ENCODE results near the gene CACNA1A. TPM values are rescaled to one million over a fixed set of nuclear protein-coding genes. Genes with fewer than 3 reads are reported as not detected.
"Not testable (repeated sequence)": the region's sequence is repeated elsewhere in the genome, so short reads cannot be mapped to it uniquely, and the experiment has no call there.

CACNA1A gene
- total RNA-seq, 2 donors from 2014 or later: 6.0 to 8.8 TPM

DNA sequence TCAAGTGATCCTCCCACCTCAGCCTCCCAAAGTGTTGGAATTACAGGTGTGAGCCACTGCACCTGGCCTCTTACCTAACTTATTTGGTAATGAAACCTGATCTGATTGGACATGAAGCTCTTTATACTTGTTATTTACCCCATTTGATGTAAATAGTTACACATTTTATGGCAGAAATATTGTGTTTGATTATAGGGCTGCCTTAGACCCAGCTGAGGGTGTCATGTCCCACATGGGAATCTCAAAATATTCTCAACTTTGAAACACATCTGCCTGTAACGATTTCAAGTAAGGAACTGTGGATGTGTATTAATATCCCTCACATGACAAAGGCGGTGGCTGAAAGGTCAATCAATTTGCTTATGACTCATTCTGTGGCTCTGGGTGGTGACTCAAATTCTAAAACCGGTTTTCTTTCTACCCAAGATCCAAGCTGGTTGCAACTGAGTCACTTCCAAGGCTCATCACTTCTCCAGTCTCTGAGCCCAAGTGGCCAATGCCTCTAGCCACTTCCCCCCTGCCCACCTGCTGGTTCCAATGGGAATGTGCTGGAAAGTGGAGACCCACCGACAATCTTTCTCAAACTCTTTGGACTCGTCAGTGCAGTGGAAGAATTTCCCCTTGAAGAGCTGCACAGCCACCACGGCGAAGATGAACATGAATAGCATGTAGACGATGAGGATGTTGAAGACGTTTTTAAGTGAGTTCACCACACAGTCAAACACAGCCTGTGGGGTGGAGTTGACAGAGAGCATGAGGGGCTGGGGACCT, 245.2 kb downstream of the CACNA1A start:
- intact Hi-C loops (cut with DNase I, micrococcal nuclease): loop anchor here in 1 of 2 donors (10.0 kb wide), 2 partner anchors 66 to 276 kb away; no protein-coding TSS in a partner anchor
- ATAC-seq: peak; percentile 47
- DNase-seq: no peak

DNA sequence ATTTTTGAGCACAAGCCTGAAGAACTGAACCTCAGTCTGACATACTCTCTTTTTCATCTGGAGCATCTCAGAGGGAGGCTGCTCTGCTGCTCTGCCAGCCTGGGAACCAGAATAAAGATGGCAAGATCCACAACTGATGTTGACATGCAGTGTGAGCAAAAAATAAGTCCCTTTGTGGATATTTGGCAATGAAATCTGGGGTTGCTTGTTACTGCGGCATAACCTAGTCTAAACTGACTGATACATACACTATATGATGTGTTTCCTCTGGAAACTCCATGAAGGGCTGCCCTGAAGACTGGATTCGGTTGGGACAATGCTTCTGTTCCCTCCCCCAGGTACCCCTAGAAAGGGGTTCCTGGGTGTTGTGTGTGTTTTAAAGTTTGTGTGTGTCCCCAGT, 249.4 kb downstream of the CACNA1A start:
- intact Hi-C loops (cut with DNase I, micrococcal nuclease): no loop called here
- DNase-seq (no peak), ATAC-seq (no peak)

DNA sequence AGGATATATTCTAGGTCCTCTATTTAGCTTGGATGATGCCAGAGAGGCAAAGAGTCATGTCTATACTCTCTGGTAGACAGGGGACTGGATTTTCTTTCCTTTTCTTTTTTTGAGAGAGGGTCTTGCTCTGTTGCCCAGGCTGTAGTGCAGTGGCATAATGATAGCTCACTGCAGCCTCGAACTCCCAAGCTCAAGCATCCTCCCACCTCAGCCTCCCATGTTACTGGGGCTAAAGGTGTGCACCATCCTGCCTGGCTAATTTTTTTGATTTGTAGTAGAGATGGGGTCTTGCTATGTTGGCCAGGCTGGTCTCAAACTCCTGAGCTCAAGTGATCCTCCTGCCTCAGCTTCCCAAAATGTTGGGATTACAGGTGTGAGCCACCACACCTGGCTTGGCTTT, 249.9 kb downstream of the CACNA1A start:
- ATAC-seq; intact Hi-C loops (cut with DNase I, micrococcal nuclease); DNase-seq: not testable (repeated sequence)

DNA sequence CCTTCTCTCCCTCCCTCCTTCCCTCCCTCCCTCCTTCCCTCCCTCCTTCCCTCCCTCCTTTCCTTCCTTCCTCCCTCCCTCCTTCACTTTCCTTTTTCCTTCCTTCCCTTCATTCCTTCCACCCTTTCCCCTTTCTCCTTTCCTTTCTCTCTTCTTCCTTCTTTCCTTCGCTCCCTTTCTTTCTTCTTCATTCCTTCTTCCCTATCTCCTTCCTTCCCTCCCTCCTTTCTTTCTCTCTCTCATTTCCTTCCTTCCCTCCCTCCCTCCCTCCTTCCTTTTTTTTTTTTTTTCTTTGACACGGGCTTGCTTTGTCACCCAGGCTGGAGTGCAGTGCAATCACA, 250.6 kb downstream of the CACNA1A start:
- DNase-seq (no peak), ATAC-seq (no peak)
- intact Hi-C loops (cut with DNase I, micrococcal nuclease): no loop called here

DNA sequence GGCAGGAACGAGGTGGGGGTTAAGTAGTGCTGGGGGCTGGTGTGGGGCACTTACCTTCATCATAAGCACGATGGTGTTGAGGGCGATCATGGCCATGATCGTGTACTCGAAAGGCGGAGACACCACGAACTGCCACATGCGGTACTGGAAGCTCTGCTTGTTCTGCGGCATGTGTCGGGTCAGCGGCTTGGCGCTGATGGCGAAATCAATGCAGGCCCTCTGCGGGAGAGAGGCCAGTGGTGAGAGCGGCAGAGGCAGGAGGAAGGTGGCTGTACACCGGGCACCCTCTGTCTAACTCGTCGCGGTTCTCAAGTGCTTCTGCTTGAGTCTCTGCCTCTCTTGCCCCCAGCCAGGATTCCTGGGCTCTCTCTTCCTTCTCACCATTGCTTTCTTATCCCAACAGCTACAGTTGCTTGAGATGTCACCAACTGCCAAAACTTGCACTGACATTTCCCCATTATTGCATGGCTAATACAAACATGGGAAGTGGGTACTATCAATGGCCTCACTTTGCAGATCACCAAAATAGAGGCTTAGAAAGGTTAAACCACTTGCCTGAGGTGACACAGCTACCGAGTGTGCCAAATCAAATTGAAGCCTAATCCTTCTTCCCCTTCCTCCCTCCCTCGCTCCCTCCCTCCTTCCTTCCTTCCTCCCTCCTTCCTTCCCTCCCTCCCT, 251.1 kb downstream of the CACNA1A start:
- intact Hi-C loops (cut with DNase I, micrococcal nuclease): no loop called here
- no peak for ATAC-seq
- no peak for DNase-seq

DNA sequence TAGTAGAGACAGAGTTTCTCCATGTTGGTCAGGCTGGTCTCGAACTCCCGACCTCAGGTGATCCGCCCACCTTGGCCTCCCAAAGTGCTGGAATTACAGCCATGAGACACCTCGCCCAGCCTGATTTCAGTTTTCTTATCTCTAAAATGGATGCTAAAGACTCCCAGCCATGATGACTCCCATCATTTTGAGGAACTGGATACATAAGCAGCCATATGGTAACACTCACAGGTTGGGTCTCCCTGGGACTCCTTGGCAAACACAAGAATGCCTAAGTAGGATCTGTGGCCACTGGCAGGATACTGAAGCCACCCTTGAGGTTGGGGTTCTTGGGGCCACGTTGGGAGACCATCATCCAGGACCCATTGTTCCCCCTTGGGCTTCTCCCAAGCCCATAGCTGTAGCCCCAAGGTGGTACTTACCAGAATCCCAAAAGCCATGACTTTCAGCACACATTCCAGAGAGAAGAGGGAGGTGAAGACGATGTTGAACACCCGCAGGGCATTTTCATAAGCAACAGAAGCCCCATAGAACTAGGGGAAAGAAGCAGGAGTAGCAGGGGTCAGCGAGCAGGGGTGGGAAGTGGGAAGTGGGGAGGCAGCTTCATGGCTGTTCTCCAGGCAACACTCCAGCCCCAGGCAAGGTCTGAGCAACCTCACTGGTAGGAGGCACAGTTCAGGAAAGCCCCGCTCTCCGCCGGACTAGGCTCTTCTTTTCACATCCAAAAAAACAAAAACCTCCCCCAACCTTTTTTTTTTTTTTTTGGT, 253.5 kb downstream of the CACNA1A start:
- intact Hi-C loops (cut with DNase I, micrococcal nuclease): no loop called here
- ATAC-seq (no peak), DNase-seq (no peak)

DNA sequence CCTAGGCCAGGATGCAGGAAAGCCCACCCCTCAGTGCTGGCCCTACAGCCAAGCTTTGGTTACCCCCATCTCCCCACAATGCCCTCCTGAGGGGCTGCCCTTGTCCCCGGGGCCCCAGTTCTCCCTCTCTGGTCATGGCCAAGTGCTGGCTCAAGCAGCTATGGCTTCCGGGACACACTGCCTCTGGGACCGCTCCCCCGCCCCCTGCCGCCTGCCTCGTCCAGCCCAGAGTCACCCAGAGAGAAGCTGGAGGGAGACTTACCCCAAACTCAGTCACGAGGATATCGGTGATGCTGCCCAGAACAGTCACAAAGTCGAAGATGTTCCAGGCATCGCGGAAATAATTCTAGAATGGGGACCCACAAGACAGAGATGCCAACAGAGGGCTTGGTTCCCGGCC, 261.4 kb downstream of the CACNA1A start:
- ATAC-seq (no peak), DNase-seq (no peak)
- intact Hi-C loops (cut with DNase I, micrococcal nuclease): no loop called here

DNA sequence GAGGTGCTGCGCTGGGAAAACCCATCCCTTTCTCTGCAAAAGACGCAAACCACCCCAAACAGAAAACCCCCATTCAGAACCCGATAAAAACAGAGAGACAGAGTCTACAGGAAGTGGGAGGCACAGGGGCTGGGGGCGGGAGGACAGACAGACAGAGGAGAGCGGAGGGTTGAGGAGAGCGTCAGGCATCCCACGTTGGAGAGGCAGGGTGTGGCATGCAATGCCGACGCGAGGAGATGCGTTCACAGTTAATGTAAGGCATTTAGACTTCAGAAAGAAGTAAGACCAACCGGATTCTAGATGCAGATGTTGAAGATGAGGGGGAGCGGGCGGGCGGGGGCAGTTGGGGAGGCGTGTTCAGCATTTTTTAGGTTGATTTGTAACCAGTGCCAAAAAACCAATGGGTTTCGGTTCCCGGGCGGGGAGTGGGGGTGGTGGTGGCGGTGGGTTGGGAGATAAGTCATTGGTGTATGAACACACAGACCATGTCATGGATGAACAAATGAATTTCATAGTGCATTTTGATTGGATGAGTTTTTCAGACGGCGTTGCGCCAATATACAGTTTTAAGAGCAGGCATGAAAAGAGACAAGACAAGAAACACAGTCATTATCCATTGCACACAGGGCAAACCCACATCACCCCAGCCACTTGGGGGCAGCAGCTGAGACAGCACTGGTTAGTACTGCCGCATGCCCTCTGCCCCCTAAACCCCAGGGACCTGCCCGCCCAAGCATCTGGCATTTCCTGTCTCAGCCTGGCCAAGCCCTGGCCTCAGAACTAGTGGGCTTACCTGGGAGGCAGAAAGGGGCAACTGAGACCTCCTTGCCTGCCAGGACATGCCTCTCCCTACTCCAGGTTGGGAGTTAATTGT, 264.8 kb downstream of the CACNA1A start:
- ATAC-seq: no peak

DNA sequence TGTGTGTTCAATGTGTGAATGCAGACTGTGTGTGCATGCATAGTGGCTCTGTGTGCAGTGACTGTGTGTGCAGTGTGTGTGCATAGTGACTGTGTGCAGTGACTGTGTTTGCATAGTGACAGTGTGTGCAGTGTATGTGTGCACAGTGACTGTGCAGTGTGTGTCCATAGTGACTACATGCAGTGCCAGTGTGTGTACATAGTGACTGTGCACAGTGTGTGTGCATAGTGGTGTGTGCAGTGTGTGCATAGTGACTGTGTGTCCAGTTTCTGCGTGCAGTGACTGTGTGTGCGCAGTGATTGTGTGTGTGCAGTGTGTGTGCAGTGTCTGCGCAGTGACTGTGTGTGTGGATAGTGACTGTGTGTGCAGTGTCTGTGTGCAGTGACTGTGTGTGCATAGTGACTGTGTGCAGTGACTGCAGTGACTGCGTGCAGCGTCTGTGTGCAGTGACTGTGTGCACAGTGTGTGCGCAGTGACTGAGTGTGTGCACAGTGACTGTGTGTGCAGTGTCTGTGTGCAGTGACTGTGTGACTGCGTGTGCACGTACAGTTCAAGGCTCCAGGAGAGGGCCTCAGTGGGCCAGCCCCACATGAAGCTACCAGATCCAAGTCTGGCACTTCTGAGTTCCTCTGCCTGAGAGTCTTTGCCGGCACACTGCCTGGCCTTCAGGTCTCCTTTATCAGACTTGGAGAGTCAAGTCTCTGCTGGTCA, 265.8 kb downstream of the CACNA1A start:
- intact Hi-C loops (cut with DNase I, micrococcal nuclease): no loop called here
- ATAC-seq (no peak), DNase-seq (no peak)

More for the DNA sequence above, 264.8 kb downstream of the CACNA1A start:
- intact Hi-C loops (cut with DNase I, micrococcal nuclease): no loop called here
- DNase-seq: peak in 1 of 2 donors; percentile 12

DNA sequence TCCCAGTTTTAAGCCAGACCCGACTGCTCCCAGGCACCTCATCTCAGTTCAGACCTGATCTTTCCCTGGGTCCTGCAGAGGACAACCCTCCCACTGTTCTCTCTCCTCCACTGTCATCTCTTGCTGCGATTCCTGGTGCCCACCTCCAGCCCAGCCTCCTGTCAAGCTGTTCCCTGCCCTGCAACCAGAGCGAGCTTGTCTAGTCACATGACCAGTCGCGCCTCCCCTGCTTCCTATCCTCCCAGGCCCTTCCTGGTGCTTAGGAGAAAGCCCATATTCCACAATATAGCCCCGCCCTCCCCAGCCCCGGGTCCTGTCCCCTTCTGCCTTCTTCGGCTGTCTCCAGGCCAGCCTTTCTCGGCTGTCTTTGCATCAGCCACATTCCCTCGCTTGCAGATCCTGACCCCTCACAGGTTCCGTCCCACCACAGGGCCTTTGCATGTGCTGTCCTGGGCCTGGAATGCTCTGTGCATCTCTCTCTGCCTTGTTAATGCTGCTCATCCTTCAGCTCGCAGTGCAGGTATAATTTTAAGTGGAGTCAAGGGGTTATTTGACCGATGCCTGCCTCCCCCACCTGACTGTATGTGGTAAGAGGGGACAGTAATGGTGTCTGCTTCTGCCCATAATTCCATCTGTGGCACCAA, 267.3 kb downstream of the CACNA1A start:
- no peak for DNase-seq
- ATAC-seq: no peak
- intact Hi-C loops (cut with DNase I, micrococcal nuclease): no loop called here

DNA sequence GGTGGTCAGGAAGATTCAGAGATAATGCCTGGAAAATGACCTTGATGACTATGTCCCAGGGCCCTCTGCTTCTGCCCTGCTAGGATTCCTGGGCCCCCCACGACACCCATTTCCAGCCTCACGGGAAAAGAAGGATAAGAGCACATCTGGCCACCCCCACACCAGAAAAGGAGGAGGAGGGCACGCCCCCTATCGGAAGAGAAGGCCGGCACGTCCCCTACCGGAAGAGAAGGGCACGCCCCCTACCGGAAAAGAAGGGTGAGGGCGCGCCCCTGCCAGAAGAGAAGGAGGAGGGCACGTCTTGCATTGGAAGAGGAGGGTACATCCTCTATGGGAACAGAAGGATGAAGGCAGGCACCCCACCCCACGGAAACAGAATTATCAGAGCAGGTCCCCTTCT, 271.8 kb downstream of the CACNA1A start:
- intact Hi-C loops (cut with DNase I, micrococcal nuclease): no loop called here

DNA sequence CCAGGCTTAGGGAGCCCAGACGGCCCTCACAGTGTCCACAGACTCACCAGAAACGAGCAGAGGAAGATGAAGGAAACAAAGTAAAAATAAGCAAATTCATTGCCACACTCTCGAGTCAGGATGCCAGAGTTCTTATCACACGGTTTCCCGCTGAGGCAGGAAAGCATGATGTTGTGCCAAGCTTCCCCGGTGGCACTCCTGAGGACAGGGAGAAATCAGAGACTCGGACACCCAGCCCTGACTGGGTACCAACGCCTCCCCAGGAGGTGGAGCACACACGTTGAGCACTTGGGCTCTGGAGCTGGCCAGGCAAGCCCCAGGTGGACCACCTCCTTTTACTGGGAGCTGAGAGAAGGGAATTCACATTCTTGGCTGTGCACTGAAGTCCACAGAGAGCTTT, 274.6 kb downstream of the CACNA1A start:
- ATAC-seq (no peak), DNase-seq (no peak)
- intact Hi-C loops (cut with DNase I, micrococcal nuclease): no loop called here

More for the DNA sequence above, 271.8 kb downstream of the CACNA1A start:
- DNase-seq: peak; percentile 41 to 81
- ATAC-seq: peak; percentile 92

DNA sequence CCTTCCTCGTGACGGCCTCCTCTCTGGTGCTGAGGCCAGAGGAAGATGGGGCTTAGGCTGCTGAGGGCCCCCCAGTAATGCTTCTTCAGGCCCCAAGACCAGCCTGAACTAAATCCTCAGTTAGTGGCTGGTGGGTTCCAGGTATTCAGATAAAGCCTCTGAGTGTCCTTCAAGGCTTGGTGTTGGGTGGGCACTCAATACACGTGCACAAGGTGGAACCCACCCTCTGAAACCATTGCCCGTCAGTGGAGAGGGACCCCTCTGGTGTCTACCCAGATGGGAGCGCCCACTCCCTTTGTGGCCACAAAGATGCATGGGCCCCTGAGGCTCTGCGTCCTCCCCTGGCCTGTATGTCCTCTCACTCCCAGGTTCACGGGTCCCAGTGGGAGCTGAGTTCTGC, 277.0 kb downstream of the CACNA1A start:
- DNase-seq (no peak), ATAC-seq (no peak)
- intact Hi-C loops (cut with DNase I, micrococcal nuclease): no loop called here

DNA sequence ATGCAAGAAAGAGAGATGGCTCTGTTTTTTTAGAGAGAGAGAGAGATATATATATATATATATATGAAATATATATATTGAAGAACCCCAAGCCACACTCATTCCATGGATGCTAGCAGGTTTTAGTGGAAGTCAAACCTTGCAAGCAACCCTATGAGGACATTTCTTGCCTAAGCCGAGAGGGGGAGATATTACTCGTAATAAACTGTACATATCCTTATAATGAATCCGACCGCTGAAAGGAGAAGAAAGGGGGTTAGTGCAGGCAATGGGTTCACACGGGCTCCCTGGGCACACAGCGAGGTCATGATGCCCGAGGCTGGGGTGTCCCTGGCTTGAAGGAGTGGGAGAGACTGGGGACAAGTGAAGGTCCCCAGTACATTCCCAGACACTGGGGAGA, 277.7 kb downstream of the CACNA1A start:
- DNase-seq (no peak), ATAC-seq (no peak)
- intact Hi-C loops (cut with DNase I, micrococcal nuclease): no loop called here

DNA sequence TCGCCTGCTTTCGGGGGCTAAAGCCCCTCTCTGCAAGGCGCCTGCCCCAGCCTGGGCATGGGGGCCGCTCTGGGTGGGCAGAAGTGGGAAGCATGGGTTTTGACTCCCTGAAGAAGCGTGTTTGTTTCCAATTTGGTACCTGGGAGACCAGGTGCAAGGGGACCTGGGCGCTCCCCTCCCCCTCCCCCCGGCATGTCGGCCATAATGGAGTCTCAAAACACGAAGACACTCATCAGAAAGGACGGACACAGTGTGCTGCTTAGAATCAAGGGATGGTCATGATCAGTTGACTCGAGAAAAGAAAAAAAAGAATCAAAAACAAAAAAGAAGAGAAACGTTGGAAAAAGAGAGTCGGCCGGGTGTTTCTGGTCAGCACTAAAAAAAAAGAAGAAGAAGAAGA, 279.3 kb downstream of the CACNA1A start:
- no peak for DNase-seq
- intact Hi-C loops (cut with DNase I, micrococcal nuclease): no loop called here
- ATAC-seq: no peak

DNA sequence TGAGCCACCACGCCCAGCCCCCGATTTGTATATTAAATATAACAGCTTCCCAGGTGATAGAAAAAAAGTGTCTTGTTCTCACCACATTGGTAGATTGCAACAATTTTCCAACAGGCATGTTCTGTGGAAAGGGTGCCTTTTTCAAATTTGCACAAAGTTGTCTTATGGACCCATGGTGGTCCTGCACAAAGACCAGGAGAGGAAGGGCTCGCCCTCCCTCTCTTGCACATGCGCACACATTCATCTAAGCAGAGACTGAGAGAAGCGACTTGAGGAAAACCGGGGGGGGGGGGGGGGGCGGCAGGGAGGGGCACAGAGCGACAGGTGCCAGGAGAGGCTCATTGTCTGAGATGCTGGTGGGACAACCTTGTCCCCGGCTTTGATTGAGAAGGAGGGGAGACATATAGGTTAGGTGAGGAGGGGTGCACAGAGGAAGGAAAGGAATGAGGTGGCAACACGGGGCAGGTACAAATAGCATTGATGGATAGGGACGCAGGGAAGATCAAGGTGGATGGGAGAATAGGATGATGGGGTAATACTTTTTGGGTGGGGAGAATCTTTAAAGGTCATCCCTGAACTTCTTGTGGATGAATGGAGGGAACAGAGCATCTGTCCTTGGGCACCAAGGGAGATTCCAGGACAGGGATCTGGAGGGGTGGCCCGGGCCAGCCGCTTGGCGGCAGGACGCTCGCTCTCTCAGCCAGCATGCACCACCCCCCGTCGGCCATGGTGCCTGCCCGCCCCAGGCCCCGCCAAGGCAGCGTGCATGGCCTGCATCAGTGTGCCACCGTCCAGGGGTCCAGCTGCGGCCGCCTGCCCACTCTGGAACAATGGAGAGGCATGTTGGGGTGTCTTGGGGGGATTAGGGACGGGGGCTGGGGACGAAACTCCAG, 280.1 kb downstream of the CACNA1A start:
- ATAC-seq: no peak
- intact Hi-C loops (cut with DNase I, micrococcal nuclease): no loop called here
- DNase-seq: no peak

DNA sequence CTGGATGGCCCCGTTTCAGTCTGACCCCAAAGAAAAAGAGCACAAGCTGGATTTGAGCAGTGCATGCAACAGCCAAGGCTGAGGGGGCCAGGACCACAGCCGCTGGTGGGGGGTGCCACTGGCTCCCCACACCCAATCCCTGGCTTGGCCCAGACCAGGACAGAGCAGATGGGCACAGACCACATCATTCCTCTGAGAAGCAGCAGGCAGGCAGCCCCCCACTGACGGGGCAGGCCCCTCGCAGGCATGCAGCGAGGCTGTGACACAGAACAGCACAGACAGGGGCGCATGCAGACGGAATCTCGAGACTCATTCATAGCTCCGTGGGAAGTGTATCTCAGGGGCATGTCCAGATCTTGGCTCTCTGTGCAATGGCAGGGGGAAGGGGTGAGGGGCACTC, 281.2 kb downstream of the CACNA1A start:
- intact Hi-C loops (cut with DNase I, micrococcal nuclease): no loop called here
- DNase-seq: no peak
- no peak for ATAC-seq
